Ishikawa (cell line): ENCODE measurements around the gene ATP11C.

ENCODE experiments used
- EGR1 ChIP-seq: IDR thresholded peaks from 2 replicates; pipeline ENCODE4 v1.6.1; 2012
- NFIC ChIP-seq: IDR thresholded peaks from 2 replicates; pipeline ENCODE4 v1.6.1; 2012

DNA sequence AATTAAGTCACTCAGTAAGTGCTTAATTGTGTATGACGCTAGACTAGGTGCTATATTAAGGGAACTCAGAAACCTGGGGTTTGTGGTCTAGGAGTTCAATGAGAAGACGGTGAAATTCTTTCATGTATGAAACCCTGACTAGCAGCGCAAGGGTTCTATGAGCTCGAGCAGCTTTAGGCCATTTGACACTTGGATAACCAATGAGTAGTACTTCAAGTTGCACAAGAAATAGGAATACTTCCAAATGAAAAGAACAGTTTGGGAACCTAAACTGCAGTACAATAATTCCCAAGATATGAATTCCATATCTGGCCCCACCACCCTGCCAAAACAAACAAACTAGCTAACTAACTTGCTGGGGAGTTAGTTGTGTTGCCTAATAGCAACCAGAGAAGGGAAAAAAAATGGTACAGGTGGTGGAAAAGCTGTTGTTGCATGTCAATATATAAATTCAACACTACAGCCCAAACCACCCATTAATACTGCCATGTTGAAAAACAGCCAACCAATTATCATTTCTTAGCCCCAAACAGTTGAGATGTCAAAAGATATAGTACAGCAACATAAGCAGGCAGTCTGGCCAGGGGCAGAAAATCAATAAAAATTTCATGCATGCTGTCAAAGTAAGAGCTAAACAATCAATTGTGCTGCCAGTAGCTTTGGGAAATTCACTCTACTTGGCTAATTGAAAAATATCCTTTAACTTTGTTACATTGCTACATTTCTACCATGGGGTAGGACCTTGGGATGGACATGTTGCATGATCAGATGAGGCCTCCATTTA, 170.3 kb downstream of the ATP11C start:
- TF ChIP-seq EGR1: no peak
- no peak for TF ChIP-seq NFIC
